Liver (tissue), 9 donors: ENCODE data around the gene LAMB4. TPM values are rescaled to one million over a fixed set of nuclear protein-coding genes. Genes with fewer than 3 reads are reported as not detected.

ENCODE experiments used
- DNase-seq: peaks from one replicate; pipeline ENCODE4 v3.0.0-alpha.2; 2017; ENCODE audit warnings: low spot score
- H3K27ac ChIP-seq, 2 donors: one replicate each; pipeline ENCODE4 v1.7.0; 2013; ENCODE audit warnings: inconsistent platforms in 2 of 2, low read length in 2 of 2, control low read depth in 1 of 2, low read depth in 1 of 2, mild to moderate bottlenecking in 1 of 2
- H3K27me3 ChIP-seq, 4 donors: one replicate each; pipeline versions ENCODE4 v1.6.1 to v1.7.0; 2013; ENCODE audit warnings: low read length in 3 of 4, inconsistent platforms in 1 of 4, mild to moderate bottlenecking in 1 of 4, moderate library complexity in 1 of 4; ENCODE audit not compliant: control insufficient read depth in 4 of 4, insufficient read depth in 4 of 4
- H3K36me3 ChIP-seq, 4 donors: one replicate each; pipeline versions ENCODE4 v1.6.1 to v1.7.0; 2013; ENCODE audit warnings: low read length in 3 of 4, mild to moderate bottlenecking in 3 of 4, low read depth in 1 of 4, moderate library complexity in 1 of 4; ENCODE audit not compliant: control insufficient read depth in 4 of 4, insufficient read depth in 3 of 4
- H3K4me1 ChIP-seq, 4 donors: one replicate each; pipeline versions ENCODE4 v1.6.1 to v1.7.0; 2013; ENCODE audit warnings: low read length in 3 of 4, mild to moderate bottlenecking in 3 of 4, moderate library complexity in 1 of 4; ENCODE audit not compliant: control insufficient read depth in 4 of 4, insufficient read depth in 4 of 4
- H3K4me3 ChIP-seq, 3 donors: one replicate each; pipeline versions ENCODE4 v1.6.1 to v1.7.0; 2013; ENCODE audit warnings: low read length in 3 of 3, control low read depth in 1 of 3, low read depth in 1 of 3, mild to moderate bottlenecking in 1 of 3
- H3K9ac ChIP-seq, 2 donors: one replicate each; pipeline ENCODE4 v1.7.0; 2013; ENCODE audit warnings: low read length in 2 of 2, mild to moderate bottlenecking in 2 of 2, moderate library complexity in 2 of 2, control low read depth in 1 of 2, low read depth in 1 of 2
- H3K9me3 ChIP-seq, 4 donors: one replicate each; pipeline versions ENCODE4 v1.6.1 to v1.7.0; 2013; ENCODE audit warnings: low read length in 3 of 4; ENCODE audit not compliant: control insufficient read depth in 4 of 4
- ATF3 ChIP-seq: IDR thresholded peaks from 2 replicates; pipeline ENCODE4 v1.6.1; 2016; ENCODE audit warnings: antibody characterized with exemption
- CTCF ChIP-seq: fragments of 150-350 bp; IDR thresholded peaks from 2 replicates; pipeline ENCODE4 v1.5.1; 2017; ENCODE audit warnings: improper control_type of control experiment, low read depth, low read length; ENCODE audit not compliant: missing input control
- EGR1 ChIP-seq, 2 donors: IDR thresholded peaks; 2 replicates each; pipeline ENCODE4 v1.6.1; 2016 to 2018; ENCODE audit warnings: antibody characterized with exemption in 2 of 2, low read depth in 2 of 2
- FOXA1 ChIP-seq: IDR thresholded peaks from 2 replicates; pipeline ENCODE4 v1.6.1; 2016; ENCODE audit warnings: antibody characterized with exemption
- FOXA2 ChIP-seq: IDR thresholded peaks from 2 replicates; pipeline ENCODE4 v1.6.1; 2016; ENCODE audit warnings: antibody characterized with exemption
- GABPA ChIP-seq, 2 donors: IDR thresholded peaks in 1 of 2; conservative IDR thresholded peaks in 1 of 2; 2 replicates each; pipeline ENCODE4 v1.6.1; 2016; ENCODE audit warnings: antibody characterized with exemption in 2 of 2, mild to moderate bottlenecking in 1 of 2, moderate library complexity in 1 of 2
- HNF4A ChIP-seq, 2 donors: conservative IDR thresholded peaks; 2 replicates each; pipeline ENCODE4 v1.6.1; 2016; ENCODE audit warnings: antibody characterized with exemption in 2 of 2, mild to moderate bottlenecking in 2 of 2
- HNF4G ChIP-seq: IDR thresholded peaks from 2 replicates; pipeline ENCODE4 v1.6.1; 2016; ENCODE audit warnings: antibody characterized with exemption
- JUND ChIP-seq, 2 donors: IDR thresholded peaks; 2 replicates each; pipeline ENCODE4 v1.6.1; 2016; ENCODE audit warnings: antibody characterized with exemption in 2 of 2
- NR2F2 ChIP-seq: IDR thresholded peaks from 2 replicates; pipeline ENCODE4 v1.6.1; 2016; ENCODE audit warnings: antibody characterized with exemption
- RAD21 ChIP-seq, 2 donors: IDR thresholded peaks; 2 replicates each; pipeline ENCODE4 v1.6.1; 2016; ENCODE audit warnings: antibody characterized with exemption in 2 of 2, mild to moderate bottlenecking in 2 of 2
- REST ChIP-seq: IDR thresholded peaks from 2 replicates; pipeline ENCODE4 v1.6.1; 2016; ENCODE audit warnings: antibody characterized with exemption, mild to moderate bottlenecking
- RXRA ChIP-seq, 2 donors: IDR thresholded peaks; 2 replicates each; pipeline ENCODE4 v1.6.1; 2017 to 2018; ENCODE audit warnings: antibody characterized with exemption in 2 of 2, mild to moderate bottlenecking in 1 of 2
- SP1 ChIP-seq: IDR thresholded peaks from 2 replicates; pipeline ENCODE4 v1.6.1; 2018; ENCODE audit warnings: antibody characterized with exemption, mild to moderate bottlenecking
- TAF1 ChIP-seq: conservative IDR thresholded peaks from 2 replicates; pipeline ENCODE4 v1.6.1; 2016; ENCODE audit warnings: antibody characterized with exemption, mild to moderate bottlenecking
- YY1 ChIP-seq: IDR thresholded peaks from 2 replicates; pipeline ENCODE4 v1.6.1; 2016; ENCODE audit warnings: antibody characterized with exemption, mild to moderate bottlenecking
- WGBS: extraction: QIAGEN DNeasy Blood & Tissue Kit; methylation state at CpG from one replicate; pipeline ENCODE4 v1.1.7; 2013; 5-methylcytosine and 5-hydroxymethylcytosine counted together
- polyA plus RNA-seq, 2 donors: library from polyadenylated mRNA; stranded (reverse) in 1 of 2; unstranded in 1 of 2; fragments of 200-250 nt in 1 of 2; fragments of >200 nt in 1 of 2; fragmentation: Nextera tagmentation in 1 of 2; extraction: Ambion mirVana in 1 of 2; gene quantifications; one replicate each; pipeline versions ENCODE4 v1.2.1 to v1.2.3, GENCODE V29; 2013 to 2015
- total RNA-seq, 2 donors: library from RNA; depleted of rRNA; stranded (reverse); fragments of >200 nt; gene quantifications; one replicate each; pipeline ENCODE4 v1.2.3, GENCODE V29; 2014
- TF ChIP-seq, protein P1 (sequence below): IDR thresholded peaks from 2 replicates; pipeline ENCODE4 v1.6.1; 2016; ENCODE audit warnings: antibody characterized with exemption
- TF ChIP-seq, protein P2 (sequence below): IDR thresholded peaks from 2 replicates; pipeline ENCODE4 v1.6.1; 2016; ENCODE audit warnings: antibody characterized with exemption
- donor health status: healthy.
- donor health status: healthy.
- donor health status: healthy.
- donor health status: healthy.
- donor health status: healthy.

The LAMB4 gene
- total and polyA plus RNA-seq, 4 donors, result under 0.01 to 0.03 TPM; not detected in 2

- Histone ChIP-seq H3K36me3 (no peaks in the 10 kb centered on the region), H3K9ac (no peak overlapping the region), H3K27ac (no peak overlapping the region), H3K4me1 (no peaks in the 10 kb centered on the region), H3K4me3 (no peak overlapping the region), H3K27me3 (no peaks in the 10 kb centered on the region), H3K9me3 (no peaks in the 10 kb centered on the region)
- no peak for DNase-seq
- 94% methylated on average over 7 of the region's 7 CpGs for WGBS
- TF ChIP-seq REST, result no peak
- TF ChIP-seq NR2F2, result no peak
- TF ChIP-seq FOXA1, result no peak
- no peak for TF ChIP-seq SP1
- no peak for TF ChIP-seq RAD21 (IDR thresholded peaks at IDR 0.05)
- TF ChIP-seq HNF4G, result no peak
- TF ChIP-seq CTCF, result no peak
- TF ChIP-seq RXRA (IDR thresholded peaks at IDR 0.05), result no peak
- no peak for TF ChIP-seq JUND (IDR thresholded peaks at IDR 0.05)
- no peak for TF ChIP-seq EGR1 (IDR thresholded peaks at IDR 0.05; ENCODE audit: low read depth in 2 of 2)
- TF ChIP-seq, protein P1, sequence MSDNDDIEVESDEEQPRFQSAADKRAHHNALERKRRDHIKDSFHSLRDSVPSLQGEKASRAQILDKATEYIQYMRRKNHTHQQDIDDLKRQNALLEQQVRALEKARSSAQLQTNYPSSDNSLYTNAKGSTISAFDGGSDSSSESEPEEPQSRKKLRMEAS, result no peak
- TF ChIP-seq ATF3, result no peak
- no peak for TF ChIP-seq HNF4A (conservative IDR thresholded peaks at IDR 0.05)
- no peak for TF ChIP-seq GABPA (IDR thresholded peaks at IDR 0.05 in 1 of 2, conservative IDR thresholded peaks at IDR 0.05 in 1 of 2)
- TF ChIP-seq YY1, result no peak
- TF ChIP-seq FOXA2, result no peak
- TF ChIP-seq TAF1, result no peak
- TF ChIP-seq, protein P2, sequence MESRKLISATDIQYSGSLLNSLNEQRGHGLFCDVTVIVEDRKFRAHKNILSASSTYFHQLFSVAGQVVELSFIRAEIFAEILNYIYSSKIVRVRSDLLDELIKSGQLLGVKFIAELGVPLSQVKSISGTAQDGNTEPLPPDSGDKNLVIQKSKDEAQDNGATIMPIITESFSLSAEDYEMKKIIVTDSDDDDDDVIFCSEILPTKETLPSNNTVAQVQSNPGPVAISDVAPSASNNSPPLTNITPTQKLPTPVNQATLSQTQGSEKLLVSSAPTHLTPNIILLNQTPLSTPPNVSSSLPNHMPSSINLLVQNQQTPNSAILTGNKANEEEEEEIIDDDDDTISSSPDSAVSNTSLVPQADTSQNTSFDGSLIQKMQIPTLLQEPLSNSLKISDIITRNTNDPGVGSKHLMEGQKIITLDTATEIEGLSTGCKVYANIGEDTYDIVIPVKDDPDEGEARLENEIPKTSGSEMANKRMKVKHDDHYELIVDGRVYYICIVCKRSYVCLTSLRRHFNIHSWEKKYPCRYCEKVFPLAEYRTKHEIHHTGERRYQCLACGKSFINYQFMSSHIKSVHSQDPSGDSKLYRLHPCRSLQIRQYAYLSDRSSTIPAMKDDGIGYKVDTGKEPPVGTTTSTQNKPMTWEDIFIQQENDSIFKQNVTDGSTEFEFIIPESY, result no peak
These were observed 62.3 kb downstream of the LAMB4 start for GRCh38 chr7:108067844-108068243.
